ENCODE results near the gene TANC1.

The TANC1 gene

GRCh38 chr2:158968396-158969161, at the start of gene TANC1:
TSS of gene TANC1 (plus strand) at chr2:158968640. CDS start at chr2:159065911, 97,271 bp downstream.
- DNase-seq (ENCODE audit: low spot score), result peak; percentile 88

GRCh38 chr2:158921599-158922408, 46.6 kb upstream of the TANC1 start:
- no peak for DNase-seq (ENCODE audit: low spot score)

- no peak for DNase-seq (ENCODE audit: low spot score)
Measured at GRCh38 chr2:158922601-158923000, 45.8 kb upstream of the TANC1 start.

DNA sequence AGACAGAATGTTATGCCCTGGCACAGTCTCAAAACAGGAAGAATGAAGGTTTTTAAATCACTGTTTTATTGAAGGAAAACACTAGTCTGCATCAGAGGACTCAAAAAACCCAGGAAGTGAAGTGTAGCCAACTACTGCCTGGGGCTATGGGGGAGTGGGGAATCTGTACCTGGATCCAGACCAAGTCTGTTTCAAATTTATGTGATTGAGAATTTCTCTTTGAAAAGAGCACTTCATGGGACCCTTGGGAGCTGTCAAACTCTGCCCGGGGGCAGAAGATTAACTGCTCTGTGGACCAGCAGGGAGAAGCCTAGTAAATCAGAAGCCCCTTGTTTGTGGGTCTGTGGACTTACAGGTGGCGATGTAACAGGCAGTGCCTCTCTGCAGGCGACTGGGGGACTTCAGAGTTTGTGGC, 45.3 kb upstream of the TANC1 start:
- DNase-seq (ENCODE audit: low spot score), result no peak

GRCh38 chr2:158923641-158924040, 44.8 kb upstream of the TANC1 start:
- no peak for DNase-seq (ENCODE audit: low spot score)

- no peak for DNase-seq (ENCODE audit: low spot score)
Measured at GRCh38 chr2:158926478-158926948, 41.9 kb upstream of the TANC1 start.

GRCh38 chr2:158928515-158928914, 39.9 kb upstream of the TANC1 start:
- no peak for DNase-seq (ENCODE audit: low spot score)

DNA sequence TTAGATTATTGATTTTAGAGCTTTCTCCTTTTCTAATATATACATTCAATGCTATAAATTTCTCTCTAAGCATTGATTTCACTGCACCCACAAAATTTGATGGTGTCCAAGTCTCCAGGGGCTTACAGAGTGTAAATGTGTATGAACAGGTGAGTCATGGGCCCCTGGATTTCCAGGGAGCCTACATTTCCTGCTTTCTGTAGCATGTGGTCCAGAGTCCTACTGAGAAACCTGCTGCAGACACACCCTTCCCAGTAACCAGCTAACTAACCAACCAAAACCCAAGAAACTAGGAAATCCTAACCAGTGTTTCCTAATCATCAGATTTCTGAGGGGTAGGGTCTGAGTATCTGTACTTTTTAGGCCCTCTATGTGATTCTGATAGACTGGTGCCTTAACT, 39.5 kb upstream of the TANC1 start:
- no peak for DNase-seq (ENCODE audit: low spot score)

DNA sequence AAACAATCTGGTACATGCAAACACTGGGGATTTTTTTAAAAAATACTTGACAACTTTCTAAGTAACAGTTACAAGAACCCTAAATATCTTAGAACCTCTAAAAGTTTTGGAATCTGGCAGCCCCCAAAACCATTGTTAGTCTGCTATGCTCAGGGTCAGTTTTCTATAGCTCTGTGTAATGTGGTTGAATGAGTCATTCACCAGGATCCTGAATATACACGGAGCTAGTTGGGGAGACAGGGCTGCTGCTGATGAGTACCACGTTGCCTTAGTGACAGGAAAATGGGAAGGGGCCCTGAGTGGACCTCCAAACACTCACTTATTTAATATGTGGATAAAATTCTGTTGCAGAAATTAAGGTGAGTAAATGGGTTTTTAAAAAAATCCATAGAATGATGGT, 36.9 kb upstream of the TANC1 start:
- no peak for DNase-seq (ENCODE audit: low spot score)

- DNase-seq (ENCODE audit: low spot score), result no peak
Measured at GRCh38 chr2:158932131-158932645, 36.3 kb upstream of the TANC1 start.

DNA sequence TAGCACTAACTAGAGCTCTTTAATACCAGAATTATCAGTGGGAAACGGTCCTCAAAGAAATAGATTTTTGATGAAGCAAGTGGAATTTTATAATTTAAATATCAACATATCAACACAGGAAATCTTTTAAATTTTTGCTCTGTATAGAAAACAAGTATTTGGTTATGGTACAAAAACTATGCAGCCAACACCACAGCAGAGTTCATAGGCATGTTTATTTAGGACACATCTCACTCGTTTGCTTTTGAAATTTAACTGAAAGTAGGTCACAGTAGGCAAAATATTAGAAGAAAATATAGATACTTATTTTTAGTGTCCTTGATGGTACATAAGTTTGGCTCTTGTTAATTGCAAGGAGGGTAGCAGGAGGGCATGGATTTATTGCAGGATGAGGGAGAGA, 34.3 kb upstream of the TANC1 start:
- DNase-seq (ENCODE audit: low spot score), result no peak

DNA sequence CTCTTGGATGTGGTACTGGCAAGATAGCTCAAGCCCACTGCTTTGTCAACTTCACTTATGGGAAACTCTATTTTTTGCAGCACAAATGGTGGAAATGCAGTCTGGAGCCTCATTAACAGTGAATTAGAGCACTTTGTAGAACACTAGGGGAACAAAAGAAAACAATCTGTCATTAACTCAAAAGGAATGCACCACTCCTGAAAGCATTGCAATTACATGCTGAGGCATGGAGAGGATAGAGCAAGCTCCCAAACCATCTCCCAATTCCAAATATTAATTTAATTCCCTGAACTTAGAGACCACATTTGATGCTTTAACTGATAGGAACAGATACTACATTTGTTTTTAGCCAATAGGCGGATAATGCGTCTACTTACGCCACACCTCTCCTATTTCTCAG, 32.8 kb upstream of the TANC1 start:
- DNase-seq (ENCODE audit: low spot score), result no peak

DNA sequence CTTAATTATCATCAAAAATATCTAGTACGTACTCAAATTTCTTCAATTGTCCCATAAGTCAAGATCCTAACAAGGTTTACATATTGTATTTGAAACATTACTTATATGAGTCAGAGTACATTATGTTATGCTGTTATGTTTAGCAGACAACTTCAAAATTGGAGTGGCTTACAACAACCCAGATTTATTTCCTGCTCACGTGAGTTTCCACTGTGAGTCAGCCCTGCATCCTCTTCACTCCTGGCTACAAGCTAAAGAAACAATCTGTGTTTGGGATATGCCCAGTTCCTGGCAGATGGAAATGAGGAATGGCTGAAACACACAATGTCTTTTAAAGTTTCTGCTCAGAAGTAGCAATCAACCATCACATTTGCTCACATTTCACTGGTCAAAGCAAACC, 31.5 kb upstream of the TANC1 start:
- no peak for DNase-seq (ENCODE audit: low spot score)

DNA sequence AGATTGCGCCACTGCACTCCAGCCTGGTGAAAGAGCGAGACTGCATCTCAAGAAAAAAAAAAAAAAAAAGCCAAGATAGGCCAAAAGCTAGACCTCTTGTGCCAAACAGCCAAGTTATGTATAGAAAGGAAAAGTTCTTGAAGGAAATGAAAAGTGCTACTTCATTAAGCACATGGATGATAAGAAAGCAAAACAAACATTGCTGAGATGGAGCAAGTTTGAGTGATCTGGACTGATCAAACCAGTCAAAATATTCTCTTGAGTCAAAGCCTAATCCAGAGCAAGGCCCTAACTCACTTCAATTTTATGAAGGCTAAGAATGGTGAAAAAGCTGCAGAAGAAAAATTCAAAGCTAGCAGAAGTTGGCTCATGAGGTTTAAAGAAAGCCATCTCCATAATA, 28.1 kb upstream of the TANC1 start:
- DNase-seq (ENCODE audit: low spot score), result no peak

- no peak for DNase-seq (ENCODE audit: low spot score)
Measured at GRCh38 chr2:158943973-158944372, 24.5 kb upstream of the TANC1 start.

GRCh38 chr2:158948964-158949699, 19.3 kb upstream of the TANC1 start:
- DNase-seq (ENCODE audit: low spot score), result no peak

GRCh38 chr2:158953454-158953853, 15.0 kb upstream of the TANC1 start:
- no peak for DNase-seq (ENCODE audit: low spot score)

DNA sequence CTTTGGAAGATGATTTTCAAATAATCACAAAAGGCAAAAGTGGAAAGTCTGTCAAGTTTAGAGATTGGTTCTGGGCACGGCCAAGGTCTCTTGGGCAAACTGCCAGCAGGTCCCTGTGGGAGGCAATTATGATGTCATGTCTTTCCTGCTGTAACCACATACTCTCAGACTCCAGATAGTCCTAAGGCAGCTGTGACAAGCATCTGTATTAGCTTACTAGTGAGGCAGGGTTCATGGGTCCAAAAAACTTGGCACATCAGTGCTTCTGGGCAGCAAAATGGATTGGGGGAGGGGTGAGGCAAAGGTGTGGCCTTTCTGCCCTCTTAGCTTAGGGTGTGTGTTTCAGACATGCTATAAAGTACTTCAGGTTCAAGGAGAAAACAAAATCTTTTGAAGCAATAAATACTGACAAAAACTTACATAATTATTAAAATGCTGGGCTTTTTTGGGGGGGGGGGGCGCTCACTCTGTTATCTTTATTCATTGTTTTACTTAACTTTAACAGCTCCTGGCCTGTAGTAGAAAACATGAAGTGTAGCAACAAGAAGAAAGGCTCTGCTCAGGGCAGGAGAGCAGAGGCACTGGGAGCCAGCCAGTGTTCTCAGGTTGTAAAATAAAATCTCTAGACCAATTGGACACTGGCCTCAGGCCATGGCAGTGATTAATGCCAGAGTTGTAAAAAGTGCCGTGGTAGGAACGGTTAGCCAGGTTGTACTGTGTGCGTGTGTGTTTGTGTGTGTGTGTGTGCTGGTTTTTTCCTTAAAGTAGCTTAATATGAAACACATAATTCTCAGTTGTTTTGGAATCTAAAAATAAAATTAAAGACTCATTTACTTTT, 14.3 kb upstream of the TANC1 start:
- DNase-seq (ENCODE audit: low spot score), result peak; percentile 19

DNA sequence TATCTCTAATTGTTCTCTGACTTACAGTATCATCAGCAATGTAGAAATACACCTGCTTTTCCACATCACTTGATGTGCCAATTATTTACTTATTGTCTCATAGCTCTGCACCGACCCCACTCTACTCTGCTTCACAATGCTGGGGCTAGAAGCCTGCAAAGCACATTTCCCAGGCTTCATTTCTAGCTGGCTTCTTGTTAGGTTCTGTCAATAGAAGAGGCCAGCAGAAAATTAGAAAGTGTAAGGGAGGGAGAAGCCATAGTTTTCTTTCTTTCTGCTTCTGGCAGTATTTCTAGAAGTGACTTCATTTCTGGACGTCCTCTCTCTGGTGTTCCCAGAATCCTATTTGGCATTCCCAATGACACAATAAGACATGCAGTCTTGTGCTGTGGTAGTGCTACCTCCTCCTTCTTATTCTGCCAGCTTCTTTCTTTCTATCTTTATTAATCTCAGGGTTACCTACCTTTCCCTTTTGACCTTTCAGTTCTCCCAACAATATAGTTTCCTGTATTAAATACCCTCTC, 12.5 kb upstream of the TANC1 start:
- peak; percentile 30 for DNase-seq (ENCODE audit: low spot score)

- no peak for DNase-seq (ENCODE audit: low spot score)
Measured at GRCh38 chr2:158958365-158958764, 10.1 kb upstream of the TANC1 start.

DNA sequence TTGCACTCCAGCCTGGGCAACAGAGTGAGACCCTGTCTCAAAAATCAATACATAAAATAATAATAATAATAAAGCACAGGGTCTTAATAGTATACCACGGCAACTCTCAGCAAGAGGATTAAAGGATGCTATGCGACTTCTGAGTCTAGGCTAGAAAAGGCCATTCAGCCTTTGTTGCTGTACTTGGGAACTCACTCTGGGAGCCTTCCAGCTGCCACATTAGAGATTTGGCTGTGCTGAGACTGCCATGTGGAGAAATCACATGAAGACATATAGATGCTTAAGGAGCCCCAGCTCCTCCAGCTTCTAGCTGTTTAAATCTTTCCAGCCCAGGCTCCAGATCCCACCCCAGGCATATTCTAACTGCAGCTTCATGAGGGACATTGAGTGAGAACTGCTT, 8.2 kb upstream of the TANC1 start:
- DNase-seq (ENCODE audit: low spot score), result no peak

Data from pons (tissue), 1 donor.